ENCODE data around the gene MYO1H. TPM values are rescaled to one million over a fixed set of nuclear protein-coding genes. Genes with fewer than 3 reads are reported as not detected.

Gene MYO1H
- total RNA-seq, 1 experiment from 2014 or later: 0.26 TPM

GRCh38 chr12:109489016-109489954 is 141.6 kb downstream of the MYO1H start:
- DNase-seq: no peak
- no peaks in the 10 kb centered on the region for H3K4me1 ChIP-seq (ENCODE audit: insufficient read depth, low read length)
- no peak overlapping the region for H2BK12ac ChIP-seq (ENCODE audit: insufficient read length, low read depth, low read length)
- Mint-ChIP-seq H3K9me3 (no peaks in the 10 kb centered on the region), H3K27ac (0 out of 7 replicates have a peak overlapping the region, but pooled peaks of 1 of the 3 experiments have one; percentile 21), H3K36me3 (ENCODE audit: insufficient read depth in 1 of 3, low read depth in 3 of 3) (peaks cover 19 to 68% (median 67%) of the 10 kb centered on the region in 3 experiments; a peak in 6 of 7 replicates), H3K27me3 (ENCODE audit: low read depth) (no peaks in the 10 kb centered on the region), H3K4me1 (peaks cover 0 to under 1% of the 10 kb centered on the region in 2 experiments; a peak in 1 of 4 replicates), H3K4me3 (no peak overlapping the region)
- H3K18ac ChIP-seq (ENCODE audit: insufficient read length, low read depth, low read length): no peak overlapping the region
- no peak overlapping the region for H3K4ac ChIP-seq (ENCODE audit: low read depth, low read length)
- H3K14ac ChIP-seq (ENCODE audit: insufficient read depth, low read length): no peak overlapping the region
- H3K23me2 ChIP-seq (ENCODE audit: insufficient read length, low read depth, low read length, poor library complexity, severe bottlenecking): no peaks in the 10 kb centered on the region
- H2BK15ac ChIP-seq (ENCODE audit: low read depth, low read length): no peak overlapping the region
- H3K79me1 ChIP-seq (ENCODE audit: insufficient read depth, low read depth, low read length, poor library complexity, severe bottlenecking): no peaks in the 10 kb centered on the region
- H4K8ac ChIP-seq (replicated peaks; ENCODE audit: insufficient read length, low read depth, low read length): no peak overlapping the region
- H3K27me3 ChIP-seq (ENCODE audit: insufficient read depth, low read length): no peaks in the 10 kb centered on the region
- no peak overlapping the region for H2BK5ac ChIP-seq (ENCODE audit: insufficient read length, low read length)
- H3K27ac ChIP-seq (ENCODE audit: insufficient read length, low read depth, low read length): no peak overlapping the region
- no CpG with 5 or more reads among the region's 14 CpGs for WGBS (ENCODE audit: extremely low coverage, insufficient read length, low lambda C conversion rate)
- TF ChIP-seq CTCF (conservative IDR thresholded peaks at IDR 0.05): no peak
- H2BK20ac ChIP-seq (ENCODE audit: low read depth, low read length, poor library complexity, severe bottlenecking): no peak overlapping the region
- H2BK120ac ChIP-seq (ENCODE audit: low read depth, low read length, poor library complexity, severe bottlenecking): no peak overlapping the region
- H3K9ac ChIP-seq (ENCODE audit: extremely low read depth, insufficient read length, low read length): no peak overlapping the region
- H3K56ac ChIP-seq (ENCODE audit: insufficient read length, low read depth, low read length): no peak overlapping the region
- H3K23ac ChIP-seq (ENCODE audit: insufficient read length, low read depth, low read length): no peak overlapping the region
- H3K9me3 ChIP-seq (ENCODE audit: control insufficient read depth, low read depth, low read length): no peaks in the 10 kb centered on the region
- no peaks in the 10 kb centered on the region for H3K79me2 ChIP-seq (ENCODE audit: insufficient read depth, low read length)
- H4K91ac ChIP-seq (ENCODE audit: insufficient read length, low read depth, low read length): no peak overlapping the region
- H4K5ac ChIP-seq (ENCODE audit: insufficient read length, low read depth, low read length): no peak overlapping the region
- no peak overlapping the region for H2AK5ac ChIP-seq (ENCODE audit: insufficient read length, low read length)
- H2AFZ ChIP-seq (ENCODE audit: low read length): no peak overlapping the region
- H4K20me1 ChIP-seq (ENCODE audit: control insufficient read depth, insufficient read depth, insufficient read length): no peaks in the 10 kb centered on the region
- no peak overlapping the region for H3T11ph ChIP-seq (ENCODE audit: low read length)
- H3K4me2 ChIP-seq (ENCODE audit: insufficient read depth, insufficient read length, low read length): no peak overlapping the region

Measured in H9 (cell line).